ENCODE data around the gene CHURC1.

- no peak for TF ChIP-seq CTCF (IDR thresholded peaks at IDR 0.05)
- no peak for TF ChIP-seq POLR2AphosphoS5 (IDR thresholded peaks at IDR 0.05)
- no peak for TF ChIP-seq POLR2A (IDR thresholded peaks at IDR 0.05; ENCODE audit: low read depth)
- TF ChIP-seq EP300 (IDR thresholded peaks at IDR 0.05) = no peak
These were observed 37.0 kb downstream of the CHURC1 start for GRCh38 chr14:64951291-64951690.

Measured in esophagus muscularis mucosa (tissue), 4 donors.